HG03460 (cell line): Measurements from ENCODE around the gene HK3.

Source experiments
- ATAC-seq: cut with Tn5 transposase; IDR thresholded peaks from one replicate; pipeline ENCODE4 v1.9.1; 2021; ENCODE audit not compliant: unreplicated experiment

Gene HK3

DNA sequence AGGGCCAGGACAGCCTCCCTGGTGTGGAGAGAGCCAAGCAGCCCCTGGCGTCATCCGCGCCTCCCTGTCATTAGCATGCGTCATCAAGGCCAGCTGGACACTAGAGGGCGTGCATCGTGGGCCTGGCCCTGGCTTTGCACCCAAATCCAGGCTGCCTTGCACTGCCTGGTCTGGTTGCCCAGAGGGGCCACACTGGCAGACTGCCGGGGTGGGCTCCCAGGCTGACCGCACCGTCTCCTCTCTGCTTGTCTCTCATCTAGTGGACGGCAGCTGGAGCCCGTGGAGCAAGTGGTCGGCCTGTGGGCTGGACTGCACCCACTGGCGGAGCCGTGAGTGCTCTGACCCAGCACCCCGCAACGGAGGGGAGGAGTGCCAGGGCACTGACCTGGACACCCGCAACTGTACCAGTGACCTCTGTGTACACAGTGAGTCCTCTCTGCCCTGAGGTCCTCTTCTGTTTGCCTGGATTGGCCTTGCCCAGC lies 29.0 kb downstream of the HK3 start:
- ATAC-seq = no peak

DNA sequence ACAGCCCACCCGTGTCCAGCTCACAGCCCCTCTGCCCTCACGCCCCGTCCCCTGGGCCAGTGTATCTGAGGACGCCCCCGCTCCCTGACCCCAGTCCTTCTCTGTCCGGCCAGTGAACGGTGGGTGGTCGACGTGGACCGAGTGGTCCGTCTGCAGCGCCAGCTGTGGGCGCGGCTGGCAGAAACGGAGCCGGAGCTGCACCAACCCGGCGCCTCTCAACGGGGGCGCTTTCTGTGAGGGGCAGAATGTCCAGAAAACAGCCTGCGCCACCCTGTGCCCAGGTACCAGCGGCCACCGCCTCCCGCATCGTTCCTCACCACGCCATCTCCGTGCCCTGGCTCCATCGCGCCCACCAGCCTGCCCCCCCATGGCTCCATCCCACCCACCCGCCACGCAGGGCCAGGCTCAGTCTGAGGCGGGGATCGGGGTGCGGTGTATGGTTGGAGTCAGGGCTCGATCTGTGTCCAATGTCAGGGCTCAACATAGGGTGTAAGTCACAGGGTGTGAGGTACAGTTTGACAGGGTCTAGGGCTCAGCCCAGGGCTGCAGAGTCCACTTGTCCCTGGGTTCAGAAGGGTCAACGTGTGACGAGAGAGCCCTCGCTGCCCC lies 29.5 kb downstream of the HK3 start:
- ATAC-seq = no peak

DNA sequence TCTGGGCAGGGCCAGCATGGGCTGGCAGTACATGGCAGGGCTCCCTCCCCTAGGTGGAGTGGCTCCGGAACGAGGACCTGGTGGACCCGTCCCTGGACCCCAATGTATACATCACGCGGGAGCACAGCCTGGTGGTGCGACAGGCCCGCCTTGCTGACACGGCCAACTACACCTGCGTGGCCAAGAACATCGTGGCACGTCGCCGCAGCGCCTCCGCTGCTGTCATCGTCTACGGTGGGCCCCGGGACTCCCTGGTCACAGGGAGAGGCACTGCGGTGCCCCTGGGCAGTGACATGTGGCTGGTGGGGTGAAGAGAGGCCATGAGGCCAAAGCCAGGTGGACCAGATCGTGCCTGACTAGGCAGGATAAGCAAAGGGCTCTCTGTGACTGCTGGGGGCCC lies 30.4 kb downstream of the HK3 start:
- ATAC-seq = no peak

DNA sequence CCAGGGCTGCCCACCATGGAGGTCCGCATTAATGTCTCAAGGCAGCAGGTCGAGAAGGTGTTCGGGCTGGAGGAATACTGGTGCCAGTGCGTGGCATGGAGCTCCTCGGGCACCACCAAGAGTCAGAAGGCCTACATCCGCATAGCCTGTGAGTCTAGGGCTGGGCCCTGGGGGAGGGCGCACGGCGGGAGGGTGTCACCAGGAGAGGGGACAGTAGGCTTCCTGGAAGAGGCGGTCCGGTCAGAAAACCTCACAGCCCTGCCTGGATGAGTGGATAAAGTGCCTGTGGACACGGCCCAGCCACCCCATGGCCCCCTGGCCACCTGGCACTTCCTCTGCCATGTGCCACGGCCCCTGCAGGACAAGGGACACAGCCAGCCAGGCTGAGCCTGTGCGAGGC lies 31.0 kb downstream of the HK3 start:
- ATAC-seq = no peak

DNA sequence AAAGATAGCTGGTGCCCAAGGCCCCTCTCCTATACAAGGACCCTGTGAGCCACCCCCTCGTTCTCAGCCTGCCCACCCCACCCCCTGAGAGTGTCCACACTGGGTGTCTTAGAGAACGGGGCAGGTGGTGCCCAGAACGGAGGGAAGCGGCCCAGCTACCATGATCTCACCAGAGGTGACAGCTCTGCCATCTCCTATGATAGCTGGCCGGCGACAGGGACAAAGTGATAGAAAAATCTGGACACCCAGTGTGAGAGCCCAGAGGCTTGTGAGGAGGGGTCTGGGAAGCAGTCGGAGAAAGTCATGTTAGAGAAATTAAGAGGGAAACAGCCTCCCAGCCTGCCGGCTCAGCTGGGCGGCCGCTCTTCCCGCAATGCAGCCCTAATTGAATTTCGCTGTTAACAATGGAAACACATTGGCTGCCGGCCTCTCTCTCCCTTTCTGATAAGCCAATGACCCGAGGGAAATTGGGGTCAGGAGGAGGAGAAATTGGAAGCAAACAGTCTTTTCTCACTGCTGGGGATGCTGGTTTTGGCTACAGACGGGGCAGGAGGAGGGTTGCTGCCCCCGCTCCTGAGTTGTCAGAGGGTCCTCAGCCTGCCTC lies 32.3 kb downstream of the HK3 start:
- ATAC-seq = no peak

DNA sequence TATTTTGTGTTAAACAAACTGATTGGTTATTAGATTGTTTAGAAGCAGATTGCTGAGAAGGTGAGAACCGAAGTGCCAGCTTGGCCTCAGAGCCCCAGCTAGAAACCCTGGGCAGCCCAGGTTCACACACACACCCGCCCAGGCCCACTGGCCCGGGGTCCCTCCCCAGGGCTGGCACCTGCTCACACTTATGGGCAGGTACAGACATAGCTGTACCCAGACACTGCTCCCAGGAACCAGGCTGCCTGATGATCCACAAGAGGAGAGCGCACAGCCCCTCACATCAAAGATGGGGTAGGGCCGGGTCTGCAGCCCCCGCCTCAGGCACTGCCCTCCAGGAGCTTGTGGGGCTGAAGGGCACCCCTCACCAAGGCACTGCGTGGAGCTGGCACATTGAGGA lies 33.2 kb downstream of the HK3 start:
- ATAC-seq = no peak

DNA sequence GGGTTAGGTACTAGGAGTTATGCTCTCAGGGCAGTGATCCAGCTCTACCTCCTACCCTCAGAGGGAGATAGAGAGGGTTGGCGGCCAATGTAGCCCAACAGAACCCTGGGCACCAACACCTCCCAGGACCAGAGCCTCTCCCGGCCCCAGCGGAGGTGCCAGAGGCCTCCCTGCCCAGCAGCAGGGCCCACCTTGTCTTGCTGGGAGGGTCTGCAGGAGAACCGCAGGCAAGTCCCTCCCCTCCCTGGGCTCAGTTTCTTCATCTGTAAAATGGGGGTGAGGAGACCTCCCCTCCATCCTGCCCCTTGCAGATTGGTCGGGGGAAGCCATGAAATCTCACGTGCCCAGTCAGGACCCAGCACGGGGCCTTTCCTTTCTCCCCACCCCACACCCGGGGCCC lies 34.4 kb downstream of the HK3 start:
- ATAC-seq = no peak

DNA sequence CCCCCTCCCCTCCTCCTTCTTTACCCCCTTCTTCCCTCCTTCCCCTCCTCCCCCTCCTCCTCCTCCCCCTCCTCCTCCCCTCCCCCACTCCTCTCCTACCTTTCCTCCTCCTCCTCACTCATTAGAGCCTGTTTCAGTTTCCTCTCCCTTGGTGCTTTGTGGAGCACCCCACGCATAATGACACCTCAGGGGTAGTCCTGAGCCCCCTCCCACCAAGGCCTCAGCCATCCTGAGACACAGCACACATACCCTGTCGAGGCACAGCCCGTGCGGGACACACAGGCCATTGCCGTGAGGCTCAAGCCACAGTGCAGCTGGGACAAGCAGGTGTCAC lies 35.4 kb downstream of the HK3 start:
- ATAC-seq = no peak

DNA sequence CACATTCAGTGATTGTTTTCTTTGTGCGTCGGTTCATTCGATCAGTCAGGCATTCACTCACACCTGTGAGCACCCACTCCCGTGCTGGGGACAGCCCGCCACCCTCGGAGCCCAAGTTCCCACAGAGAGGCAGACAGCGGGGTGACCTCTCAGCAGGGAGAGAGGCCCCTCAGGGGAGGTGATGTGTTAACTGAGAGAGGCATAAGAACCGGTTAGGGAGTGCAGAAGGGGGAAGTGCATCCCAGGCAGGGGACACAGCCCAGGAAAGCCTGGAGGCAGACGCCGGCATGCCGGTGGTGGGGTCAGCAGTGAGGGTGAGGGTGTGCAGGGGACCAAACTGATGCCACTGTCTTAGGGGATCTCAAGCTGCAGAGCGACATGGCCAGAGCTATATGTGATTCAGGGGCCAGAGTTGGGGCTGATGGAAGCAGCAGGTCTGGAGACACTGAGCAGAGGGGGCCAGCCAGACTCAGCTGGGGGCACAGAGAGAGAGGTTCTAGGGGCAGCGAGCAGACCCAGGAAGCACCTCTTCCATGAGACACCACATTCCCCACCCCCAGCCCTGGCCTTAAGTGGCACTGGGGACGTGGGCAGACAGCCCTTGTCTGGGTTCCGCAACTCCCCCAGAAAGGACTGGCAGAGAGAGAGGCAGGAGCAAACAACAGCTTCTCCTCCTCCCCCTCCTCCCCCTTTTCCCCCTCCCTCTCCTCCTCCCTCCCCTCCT lies 35.9 kb downstream of the HK3 start:
- no peak for ATAC-seq

DNA sequence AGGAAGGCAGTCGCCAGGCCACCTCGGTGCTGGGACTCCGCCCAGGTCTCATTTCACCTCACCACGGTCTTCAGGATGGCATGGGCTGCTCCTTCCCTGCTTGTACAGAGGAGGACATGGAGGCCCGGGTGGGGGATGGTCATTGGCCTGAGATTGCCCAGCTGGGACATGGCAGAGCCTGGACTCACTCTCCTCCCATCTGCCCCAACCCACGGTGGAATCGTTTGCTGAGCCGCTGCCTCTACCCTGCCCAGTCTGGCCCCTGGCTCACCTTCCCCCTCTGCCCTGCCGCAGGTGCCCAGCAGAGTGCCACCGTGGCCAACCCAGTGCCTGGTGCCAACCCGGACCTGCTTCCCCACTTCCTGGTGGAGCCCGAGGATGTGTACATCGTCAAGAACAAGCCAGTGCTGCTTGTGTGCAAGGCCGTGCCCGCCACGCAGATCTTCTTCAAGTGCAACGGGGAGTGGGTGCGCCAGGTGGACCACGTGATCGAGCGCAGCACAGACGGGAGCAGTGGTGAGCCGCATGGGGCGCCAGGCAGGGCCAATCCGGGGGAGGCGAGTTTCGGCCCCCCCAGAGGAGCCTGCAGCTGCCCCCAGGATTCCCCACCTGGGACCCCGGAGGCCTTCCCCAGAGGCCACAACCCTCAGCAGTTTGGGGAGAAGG lies 36.7 kb downstream of the HK3 start:
- no peak for ATAC-seq

DNA sequence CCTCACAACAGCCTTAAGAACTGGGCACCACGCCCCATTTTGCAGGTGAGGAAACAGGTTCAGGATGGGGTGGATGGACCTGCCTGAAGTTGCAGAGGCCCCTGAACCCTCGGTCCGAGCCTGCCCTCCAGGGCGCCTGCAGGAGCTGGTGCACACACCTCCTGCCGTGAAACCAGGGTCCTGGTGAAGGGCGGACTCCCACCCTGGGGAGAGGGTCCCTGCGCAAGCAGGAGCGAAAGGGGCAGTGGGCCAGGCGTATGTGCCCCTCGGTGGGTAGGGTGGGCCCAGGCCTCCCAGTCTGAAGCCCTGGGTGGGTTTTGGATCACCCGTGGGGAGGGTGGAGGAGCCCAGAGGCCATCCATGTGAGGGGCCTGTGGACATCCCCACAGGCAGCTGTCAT lies 37.9 kb downstream of the HK3 start:
- no peak for ATAC-seq

DNA sequence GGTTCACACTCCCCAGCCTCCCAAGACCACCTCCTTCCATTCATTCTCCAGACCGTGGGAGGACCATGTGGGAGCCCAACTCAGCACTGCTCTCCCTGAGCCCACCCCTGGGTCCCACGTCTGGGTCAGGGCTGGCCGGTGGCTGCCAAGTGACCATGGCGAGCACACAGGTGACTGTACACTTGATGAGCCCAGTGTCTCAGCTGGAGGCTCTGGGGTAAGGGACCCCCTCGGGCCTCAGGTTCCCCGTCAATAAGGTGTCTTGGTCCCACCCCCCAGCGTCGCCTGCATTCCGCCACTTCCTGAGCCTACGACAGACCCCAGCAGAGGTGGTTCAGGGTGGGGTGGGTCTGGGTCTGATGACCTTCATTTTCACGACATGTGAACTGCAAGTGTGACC lies 38.8 kb downstream of the HK3 start:
- no peak for ATAC-seq

DNA sequence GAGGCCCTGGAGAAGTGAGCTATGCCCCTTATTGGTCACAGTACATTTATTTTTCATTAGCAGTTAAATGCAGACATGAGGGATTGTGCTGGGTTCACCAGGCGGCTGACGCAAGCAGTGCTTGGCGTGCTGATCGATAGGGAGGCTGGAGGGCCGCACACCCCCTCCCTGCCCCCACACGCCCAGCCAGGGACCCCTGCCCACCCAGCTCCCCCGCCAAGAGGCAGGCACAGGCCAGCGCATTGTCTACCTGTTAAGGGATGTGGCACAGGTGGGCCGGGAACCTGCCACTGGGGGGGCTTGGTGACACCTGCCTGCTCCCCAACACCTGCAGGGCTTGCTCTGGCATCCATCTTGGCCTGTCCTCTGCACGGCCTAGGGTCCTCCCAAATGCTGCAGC lies 39.2 kb downstream of the HK3 start:
- ATAC-seq = no peak

DNA sequence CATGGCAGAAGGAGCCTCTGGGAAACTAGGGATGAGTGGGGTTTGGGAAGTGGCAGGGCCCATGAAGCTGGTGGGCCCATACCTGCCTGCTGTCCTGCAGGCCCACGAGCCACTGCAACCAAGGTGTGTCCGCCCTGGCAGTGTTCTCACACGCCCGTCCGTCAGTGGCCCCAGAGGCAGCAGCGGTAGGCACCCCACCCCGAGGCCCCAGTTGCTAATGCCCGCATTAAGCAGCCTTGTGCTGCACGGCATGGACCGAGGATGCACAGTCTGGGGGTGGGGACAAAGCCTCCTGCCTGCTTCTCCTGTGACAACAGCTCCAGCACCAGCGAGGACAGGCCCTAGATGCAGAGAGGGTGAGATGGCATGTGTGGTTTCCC lies 41.3 kb downstream of the HK3 start:
- ATAC-seq = no peak

DNA sequence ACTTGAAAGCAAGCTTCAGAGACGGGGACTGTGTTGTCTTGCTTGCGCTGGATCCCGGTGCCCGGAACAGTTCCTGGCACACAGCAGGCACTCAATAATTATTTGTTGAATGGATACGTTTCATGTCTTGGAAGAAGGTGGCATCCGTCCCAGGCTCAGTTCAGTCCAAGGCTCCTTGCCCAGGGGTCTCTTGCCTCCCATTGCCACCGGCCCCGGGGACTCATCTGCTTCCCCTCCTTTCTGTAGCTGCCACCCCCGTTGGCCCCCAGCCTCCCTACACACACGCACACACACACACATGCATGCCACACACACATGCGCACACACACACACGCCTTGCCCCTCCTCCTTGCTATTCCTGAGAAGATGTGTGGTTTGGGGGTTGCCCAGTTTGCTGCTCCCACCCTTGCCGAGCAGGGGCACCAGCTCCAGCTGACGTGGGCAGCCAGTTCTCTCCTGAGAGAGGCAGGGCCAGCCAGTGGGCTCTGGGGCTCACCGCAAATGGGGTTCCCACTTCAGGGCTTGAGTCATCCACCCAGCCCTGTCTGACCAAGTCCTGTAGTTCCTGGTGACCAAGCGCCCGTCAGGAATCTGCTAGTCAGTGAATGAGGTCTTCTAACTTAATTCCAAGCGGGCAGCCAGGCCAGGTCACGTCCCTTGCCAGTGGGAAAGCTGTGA lies 41.8 kb downstream of the HK3 start:
- ATAC-seq = no peak

DNA sequence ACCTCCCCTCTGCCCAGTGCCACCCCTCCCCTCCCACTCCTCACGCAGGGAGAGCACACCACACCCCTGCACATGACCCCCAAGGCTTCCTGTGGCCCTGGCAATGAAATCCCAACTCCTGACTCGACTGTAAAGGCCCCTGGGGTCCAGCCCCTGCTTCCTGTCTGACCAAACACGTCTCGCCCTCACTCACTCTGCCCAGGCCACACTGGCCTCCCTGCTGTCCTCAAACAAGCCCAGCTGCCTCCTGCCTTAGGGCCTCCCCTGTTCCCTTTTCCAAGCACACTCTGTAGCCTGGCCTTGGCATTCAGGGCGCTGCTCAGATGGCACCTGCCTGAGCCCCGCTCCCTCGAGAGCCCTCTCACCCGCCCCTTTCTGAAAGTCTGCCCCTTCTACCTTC lies 42.4 kb downstream of the HK3 start:
- no peak for ATAC-seq

DNA sequence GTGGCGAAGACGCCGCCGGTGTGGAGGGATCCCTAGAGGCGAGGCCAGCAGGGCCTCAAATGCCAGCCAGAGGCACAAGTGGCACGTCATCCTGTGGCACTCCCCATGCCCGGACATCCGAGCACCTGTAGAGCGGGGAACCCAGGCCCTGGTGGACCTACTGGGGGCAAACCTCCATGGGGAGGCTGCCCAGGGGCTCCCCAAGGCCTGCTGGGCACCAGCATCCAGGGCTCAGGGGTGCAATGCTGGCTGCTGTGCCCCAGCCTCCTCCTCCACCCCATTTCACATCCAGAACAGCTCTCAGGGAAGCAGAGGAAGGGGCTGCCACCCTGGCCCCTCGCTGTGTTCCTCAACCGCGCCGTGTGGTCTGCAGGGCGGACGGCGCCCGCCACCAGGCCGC lies 43.5 kb downstream of the HK3 start:
- no peak for ATAC-seq

DNA sequence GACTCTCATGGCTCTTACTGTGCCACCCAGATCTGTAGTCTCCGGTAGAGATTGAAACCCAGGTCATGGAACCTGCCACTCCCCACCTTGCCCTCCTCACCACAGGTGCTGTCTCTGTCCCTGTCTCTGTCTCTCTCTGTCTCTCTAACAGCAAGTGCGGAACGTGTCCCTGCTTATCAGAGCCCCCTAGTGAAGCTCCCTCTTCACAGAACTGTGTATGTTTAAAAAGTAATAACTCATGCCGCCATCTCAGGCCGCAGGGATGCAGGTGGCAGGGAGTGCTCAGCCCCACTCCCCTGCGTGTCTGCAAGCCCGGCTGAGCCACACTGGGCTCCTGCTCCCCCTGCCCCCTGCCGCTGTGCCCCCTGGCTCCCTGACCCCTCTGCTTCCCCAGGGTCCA lies 45.0 kb downstream of the HK3 start:
- ATAC-seq = no peak

DNA sequence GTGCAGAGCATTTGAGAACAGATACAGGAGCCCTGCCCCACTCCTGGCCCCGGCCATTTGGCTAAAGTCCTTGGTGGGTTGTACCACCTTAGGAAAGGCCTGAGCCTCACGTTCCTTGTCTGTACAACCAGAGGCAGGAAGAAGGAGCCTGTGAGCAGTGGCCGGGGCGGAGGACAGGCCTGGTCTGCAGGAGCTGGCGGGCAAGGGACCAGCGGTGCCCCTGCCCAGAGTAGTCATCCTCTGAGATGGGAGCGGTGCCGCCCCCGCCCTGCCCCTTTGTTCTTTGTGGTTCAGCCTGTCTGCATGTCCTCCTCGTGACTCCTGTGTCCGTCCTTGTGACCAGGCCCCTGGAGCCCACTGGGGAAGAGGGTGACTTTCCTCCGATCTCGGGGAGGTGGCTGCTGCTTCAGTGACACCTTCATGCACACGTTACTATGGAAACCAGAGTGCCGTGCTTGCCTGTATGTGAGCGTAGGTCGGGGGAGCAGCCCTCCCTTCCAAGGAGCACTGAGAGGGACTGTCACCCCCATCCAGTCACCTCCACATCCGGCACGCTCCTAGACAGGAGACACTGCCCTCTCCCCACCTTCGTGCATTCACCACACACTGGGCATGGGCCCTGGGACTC lies 45.9 kb downstream of the HK3 start:
- ATAC-seq = no peak

DNA sequence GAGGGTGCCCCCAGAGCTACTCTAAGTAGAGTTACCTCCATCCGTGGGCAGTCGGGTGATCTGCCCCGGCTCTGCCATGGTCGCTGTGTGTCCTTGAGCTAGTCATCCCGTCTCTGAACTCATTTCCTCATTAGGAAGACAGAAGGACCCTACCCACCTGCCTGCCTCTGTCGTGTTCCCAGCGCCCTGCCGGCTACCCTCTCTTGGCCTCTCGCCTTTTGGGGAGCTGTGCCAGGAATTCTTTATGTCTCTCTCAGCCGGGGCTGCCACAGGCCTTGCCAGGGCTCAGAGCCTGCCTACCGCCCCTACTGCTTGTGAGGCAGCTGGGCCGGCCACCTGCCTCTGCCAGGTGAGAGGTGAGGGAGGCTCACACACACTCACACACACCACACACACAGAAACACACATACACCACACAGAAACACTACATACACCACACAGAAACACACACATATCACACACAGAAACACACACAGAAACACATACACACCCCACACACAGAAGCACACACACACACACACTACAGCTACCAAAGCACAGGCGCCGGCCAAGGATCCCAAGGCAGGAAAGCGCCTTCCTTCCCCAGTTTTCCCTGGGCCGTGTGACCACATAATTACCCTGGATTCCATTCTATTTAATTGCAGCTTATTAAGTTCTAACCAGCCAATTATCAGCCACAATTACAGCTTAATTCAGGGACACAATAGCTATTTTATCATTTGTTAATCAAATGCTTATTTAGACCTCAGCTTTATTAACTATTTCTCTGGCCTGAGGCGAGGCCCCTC lies 47.1 kb downstream of the HK3 start:
- ATAC-seq = no peak
